T-helper 2 cell (primary cell): ENCODE results near the gene MOB1B.

ENCODE experiments used
- DNase-seq, 5 experiments: peaks; one replicate each; pipeline versions ENCODE4 v3.0.0 to v3.0.0-alpha.2; 2012 to 2022

The MOB1B gene

DNA sequence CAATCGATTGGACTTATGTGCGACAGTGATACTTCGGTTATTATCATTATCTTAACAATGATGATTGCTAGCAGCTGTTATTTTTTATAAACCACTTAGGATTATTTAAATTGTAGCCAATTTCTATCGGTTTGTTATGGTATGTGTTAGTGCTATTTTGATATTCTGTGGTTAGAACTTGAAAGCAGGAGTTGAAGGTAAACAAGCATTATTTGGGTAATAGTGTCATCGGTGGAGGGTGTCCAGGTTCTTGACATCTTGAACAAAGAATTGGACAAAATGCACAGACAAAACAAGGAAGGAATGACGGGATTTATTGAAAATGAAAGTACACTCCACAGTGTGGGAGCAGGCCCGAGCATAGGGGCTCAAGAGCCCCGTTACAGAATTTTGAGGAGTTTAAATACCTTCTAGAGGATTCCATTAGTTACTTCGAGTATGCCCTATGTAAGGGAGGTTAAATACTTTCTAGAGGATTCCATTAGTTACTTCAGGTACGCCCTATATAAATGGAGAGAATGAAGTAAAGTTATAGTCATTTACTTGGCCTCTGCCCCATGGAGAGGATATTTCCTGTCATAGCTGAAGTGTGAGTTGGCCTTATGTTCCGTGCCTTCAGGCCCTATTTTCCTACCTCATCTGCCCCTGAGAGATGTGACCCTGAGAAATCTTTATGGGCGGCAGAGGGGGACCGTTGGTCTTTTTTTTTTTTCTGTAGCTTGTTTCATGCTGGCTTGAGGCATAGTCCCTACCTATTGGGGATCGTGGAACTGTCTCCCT, 13.1 kb downstream of the MOB1B start:
- DNase-seq: no peak

DNA sequence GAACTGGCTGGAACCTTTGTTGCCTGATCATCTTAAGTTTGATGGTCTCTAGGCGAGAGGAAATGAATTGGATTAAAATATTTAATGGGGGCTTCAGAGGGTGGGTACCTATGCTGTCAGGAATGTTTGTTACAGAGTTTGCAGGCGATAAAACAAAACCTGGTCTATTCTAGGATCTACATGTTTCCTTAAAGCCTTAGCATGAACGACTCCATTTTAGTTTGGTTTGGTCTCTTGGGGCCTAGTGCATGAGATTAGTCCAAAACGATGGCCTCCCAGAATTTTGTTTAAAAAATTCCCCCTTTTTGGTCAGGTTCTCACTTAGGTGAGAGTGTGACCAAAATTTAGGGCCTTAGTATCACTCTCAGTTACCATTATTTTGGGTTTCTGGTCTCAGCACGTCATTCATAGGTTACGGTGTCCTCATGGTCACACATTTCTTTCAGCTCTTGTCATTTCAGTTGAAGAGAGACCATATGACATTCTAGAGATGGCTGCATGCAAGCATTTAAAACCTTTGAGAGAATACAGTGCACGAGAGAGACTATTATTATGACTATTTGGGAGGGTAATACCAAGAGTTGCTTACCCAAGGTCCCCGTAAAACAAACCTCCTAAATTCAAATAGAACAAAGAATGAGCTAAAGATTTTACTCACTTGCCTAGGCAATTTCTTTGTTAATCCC, 13.8 kb downstream of the MOB1B start:
- peak in 1 of 5 experiments; percentile 11 for DNase-seq

DNA sequence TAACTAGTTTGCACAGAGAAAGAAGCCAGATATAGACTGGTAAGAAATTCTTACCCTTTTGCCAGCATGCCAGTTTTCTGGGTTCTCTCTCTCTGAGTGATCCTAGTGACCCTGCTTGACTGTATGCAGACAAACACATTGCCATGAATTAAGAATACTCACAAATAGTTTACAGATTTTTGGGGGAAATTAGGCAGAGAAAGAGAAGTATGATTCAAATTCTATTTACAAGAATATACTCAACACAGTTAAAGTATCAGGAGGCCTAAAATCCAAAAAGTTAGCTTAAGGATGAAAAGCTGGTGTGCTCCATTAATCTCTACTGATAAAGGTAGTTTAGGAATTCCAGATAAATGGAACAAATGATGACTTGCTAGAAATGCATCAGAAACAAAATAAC, 18.4 kb downstream of the MOB1B start:
- no peak for DNase-seq

DNA sequence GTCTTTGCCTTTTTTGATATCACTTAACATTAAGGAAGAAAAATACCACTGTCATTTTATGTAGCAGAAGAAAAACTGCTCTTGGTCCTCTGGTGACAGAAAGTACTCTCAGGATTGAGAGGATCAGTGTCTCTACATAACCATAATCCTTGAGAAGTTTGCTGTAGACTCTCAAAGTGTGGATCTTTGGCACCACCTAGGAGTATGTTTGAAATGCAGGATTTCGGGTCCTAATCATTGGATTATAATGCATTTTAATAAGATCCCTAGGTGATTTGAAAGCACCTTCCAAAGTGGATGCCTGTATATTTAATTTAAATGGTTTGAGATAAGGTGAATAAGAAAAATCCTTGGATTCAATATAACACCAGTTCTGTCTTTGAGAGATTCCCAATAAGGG, 23.2 kb downstream of the MOB1B start:
- no peak for DNase-seq

DNA sequence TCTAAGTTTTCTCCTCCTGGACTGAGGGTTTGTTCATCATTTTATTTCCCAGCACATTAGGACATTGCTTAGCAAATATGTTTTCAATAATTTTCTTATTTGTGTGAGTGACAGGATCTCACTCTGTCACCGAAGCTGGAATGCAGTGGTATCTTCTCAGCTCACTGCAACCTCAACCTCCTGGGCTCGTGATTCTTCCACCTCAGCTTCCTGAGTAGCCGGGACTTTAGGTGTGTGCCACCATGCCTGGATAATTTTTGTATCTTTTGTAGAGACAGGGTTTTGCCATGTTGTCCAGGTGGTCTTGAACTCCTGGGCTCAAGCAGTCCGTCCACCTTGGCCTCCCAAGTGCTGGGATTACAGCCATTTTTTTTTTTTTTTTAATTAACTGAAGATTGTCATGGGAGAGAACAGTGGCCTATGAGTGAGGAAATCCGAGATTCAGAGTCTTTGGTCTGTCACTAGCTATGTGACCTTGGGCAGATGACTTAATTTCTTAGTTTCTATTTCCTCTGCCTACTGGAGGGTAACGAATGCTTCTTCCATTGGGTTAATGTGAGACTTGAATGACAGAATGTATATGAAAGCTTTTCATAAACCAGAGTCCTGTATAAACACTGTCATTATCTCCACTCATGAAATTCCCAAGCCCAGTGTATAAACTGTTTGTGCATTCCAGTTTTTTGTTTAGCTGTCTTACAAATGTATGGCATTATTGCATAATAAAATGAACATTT, 23.9 kb downstream of the MOB1B start:
- DNase-seq: peak in 1 of 5 experiments; percentile 24

DNA sequence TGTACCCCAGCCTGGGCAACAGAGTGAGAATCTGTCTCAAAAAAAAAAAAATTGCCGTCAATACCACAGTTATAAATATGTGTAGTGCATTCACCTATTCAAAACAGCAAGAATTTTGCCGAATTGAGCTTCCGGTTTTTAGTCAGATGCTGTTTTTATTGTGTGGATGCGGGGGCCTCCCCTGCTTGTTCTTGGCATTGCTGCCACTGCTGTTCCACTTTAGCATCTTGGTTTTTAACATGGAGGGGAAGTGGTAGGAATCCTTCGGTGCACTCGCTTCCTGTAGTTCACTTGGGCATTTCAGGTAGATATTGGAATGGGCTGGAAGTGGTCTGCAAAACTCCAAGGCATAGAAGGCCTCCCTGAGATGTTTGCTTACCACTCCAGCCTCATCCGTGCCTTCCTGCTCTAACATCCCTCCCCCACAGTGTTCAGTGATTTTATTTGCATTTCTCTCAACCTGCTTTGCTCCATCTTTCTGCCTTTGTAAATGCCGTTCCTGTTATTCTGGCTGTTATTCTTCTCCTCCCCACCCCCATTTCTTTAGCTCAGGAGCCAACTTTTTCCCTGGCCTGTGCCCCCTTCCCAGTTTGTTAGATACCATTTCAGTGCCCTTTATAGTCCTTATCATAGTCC, 25.5 kb downstream of the MOB1B start:
- DNase-seq: peak in 1 of 5 experiments; percentile 37

DNA sequence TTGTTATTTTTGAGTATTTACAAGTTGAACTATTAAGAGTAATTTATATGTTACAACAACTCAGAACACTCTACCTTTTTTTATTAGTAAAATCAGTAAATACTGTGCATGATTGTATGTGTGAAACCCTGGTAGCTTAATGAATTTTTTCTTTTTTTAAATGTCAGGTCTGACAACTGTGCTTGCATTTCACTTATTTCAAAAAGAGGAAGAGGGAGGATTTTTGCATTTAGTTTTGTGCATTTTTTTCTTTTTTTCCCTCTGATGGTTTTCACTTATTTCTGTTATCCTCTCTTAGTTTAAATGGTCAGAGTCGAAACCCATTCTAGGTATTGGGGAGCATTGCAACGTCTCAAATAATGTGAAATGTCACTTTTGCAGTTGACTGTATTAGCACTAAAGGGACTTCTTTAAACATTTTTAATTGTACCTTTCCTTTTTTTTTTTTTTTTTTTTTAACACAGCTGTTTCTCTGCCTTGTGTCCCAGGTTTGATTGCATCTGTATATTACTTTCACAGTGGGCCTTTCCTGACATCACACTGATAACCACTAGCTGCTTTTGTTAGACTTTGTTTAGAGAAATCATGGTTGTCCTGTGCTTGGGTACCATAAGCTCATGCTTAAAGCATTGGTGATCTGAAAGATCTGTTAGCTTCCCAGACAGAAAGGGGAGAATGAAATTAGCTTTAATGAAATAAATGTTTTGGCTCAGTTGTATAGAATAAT, 28.5 kb downstream of the MOB1B start:
- no peak for DNase-seq

DNA sequence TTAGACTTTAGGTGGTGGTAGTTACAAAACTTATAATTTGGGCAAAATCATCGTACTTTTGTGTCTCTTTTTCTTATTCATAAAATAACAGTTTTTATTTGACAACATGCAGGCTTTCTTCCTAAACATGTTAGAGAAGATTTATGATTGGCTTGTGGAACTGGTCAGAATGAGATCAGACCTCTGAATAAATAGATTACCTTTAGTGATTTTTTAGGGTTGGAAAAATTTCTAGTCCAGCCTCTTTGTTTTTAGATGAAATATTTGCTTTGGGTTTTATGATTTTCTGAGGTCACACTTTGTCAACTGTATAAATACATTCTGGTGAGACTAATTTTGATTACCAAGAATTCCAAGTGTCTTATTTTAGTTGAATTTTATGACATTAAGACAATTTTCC, 29.2 kb downstream of the MOB1B start:
- no peak for DNase-seq

DNA sequence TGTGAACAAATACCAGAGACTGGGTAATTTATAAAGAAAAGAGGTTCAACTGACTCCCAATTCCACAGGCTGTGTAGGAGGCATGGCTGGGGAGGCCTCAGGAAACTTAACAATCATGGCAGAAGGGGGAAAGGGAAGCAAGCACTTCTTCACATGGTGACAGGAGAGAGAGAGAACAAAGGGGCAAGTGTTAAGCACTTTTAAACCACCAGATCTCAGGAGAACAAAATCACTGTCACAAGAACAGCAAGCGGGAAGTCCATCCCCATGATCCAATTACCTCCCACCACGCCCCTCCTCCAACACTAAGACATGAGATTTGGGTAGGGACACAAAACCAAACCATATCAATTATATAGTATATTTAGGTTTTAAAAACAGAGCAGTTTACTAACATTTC, 30.8 kb downstream of the MOB1B start:
- DNase-seq: no peak

DNA sequence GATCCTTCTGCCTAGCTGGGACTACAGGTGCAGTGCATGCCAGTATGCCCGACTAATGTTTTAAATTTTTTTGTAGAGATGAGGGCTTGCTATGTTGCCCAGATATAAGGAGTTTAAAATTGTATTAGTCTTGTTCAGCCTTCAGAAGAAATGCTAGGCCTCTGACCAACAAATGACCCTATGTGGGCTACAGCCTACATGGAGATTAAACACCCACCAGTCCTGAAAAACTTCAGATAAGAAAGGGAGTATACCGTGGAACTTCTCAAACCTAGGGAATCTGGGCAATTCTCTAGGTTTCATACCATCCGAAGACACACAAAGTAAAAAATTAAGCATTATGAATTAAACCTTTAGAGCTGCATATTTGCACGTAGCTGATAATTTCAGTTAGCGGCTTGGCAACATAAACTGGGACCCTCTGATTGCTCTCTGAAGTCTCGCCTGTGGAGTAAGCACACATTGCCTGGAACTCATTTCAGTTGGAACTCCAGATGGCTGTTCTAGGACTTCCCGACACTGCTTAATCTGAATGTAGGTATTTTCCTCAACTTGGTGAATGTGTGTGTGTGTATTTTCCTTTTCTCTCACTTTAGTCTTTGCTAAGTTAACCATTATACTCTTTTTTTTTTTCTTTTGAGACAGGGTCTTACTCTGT, 33.0 kb downstream of the MOB1B start:
- DNase-seq: no peak

DNA sequence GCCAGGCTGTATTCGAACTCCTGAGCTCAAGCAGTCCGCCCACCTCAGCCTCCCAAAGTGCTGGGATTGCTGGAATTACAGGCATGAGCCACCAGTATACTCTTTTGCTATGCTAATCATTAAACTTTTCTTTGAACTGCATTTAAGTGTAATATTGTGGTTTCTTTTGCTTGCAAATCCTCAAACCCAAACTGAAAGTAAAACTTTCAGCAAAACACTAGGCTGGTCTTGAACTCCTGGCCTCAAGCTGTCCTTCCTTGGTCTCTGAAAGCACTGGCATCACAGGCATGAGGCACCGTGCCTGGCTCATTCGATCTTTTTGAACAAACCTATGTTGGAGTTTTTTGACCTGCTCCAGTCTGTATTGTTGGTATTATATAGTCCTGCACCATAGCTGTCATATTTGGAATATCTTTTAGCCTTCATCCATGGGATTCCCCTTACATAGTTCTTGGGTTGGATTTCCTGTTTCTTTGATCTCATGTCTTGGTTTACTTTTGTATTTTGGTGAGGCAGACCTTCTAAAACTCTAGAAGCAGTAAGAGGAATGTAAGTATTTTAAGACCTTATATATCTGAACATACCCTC, 34.1 kb downstream of the MOB1B start:
- peak in 1 of 5 experiments; percentile 25 for DNase-seq

DNA sequence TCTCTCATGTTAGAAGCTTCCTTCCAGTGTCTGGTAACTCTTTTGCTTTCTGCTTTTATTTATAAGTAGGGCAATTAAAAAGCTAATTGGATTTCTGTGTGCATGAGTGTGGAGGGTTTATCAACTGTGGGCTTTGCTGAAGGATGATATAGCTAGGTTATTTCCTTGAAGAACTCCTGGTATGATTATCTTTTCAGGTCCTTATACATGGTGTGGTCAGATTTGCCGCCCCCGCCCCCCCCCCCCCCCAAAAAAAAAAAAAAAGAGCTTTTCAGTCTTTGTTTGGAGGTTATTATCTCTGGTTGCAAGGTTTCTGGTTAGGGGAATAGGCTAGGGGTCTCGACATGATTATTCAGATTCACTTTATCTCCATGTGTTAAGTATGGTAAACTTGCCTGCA, 35.9 kb downstream of the MOB1B start:
- no peak for DNase-seq

DNA sequence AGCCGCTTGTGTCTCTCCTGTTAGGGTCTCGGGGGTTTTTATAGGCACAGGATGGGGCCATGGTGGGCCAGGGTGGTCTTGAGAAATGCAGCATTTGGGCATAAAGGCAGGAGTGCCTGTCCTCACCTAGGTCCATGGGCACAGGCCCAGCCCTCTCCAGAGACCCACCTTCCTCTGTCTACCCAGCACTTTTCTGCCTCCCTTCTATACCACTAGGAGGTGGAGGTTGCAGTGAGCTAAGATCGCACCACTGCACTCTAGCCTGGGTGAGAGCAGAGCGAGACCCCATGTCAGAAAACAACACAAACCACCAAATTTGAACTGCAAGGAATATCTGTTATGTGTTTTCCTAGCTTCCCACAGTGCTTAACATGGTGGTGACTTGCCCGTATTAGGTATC, 38.0 kb downstream of the MOB1B start:
- peak in 1 of 5 experiments; percentile 5 for DNase-seq

DNA sequence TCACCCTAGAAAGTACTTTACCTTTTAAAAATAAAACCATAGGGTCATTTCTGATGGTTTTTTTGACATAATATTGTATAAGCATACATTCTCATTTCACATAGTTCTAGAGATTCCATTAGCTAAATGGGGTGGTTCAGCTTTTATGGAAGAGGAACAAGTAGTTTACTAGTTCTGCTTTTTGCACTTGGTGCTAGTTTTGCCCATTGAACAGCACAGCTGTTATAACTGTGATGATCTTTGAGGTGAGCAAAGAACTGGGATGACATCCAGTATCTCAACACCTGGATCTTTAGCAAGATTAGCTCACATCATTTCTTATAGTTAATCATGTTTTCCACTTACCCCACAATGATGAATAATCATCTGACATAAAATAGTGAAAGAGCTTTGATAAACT, 40.9 kb downstream of the MOB1B start:
- DNase-seq: no peak

DNA sequence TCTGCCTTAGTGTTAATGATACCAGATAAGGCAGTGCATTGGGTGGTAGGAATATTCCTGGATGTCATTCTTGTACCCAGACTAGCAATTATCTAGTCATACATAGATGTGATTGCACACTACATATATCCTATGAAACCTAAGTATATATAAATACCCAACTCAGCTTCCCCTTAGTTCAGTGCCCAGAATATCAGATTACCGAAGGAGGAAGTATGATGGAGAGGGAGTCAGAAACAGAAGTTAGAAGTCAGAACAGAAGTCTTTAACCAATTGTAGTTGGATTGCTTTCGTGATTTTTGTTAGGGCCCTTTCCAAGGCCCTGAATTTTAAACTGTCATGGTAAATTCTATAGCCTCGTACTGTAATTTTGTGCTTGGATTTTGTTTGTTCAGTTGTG, 42.9 kb downstream of the MOB1B start:
- DNase-seq: no peak

DNA sequence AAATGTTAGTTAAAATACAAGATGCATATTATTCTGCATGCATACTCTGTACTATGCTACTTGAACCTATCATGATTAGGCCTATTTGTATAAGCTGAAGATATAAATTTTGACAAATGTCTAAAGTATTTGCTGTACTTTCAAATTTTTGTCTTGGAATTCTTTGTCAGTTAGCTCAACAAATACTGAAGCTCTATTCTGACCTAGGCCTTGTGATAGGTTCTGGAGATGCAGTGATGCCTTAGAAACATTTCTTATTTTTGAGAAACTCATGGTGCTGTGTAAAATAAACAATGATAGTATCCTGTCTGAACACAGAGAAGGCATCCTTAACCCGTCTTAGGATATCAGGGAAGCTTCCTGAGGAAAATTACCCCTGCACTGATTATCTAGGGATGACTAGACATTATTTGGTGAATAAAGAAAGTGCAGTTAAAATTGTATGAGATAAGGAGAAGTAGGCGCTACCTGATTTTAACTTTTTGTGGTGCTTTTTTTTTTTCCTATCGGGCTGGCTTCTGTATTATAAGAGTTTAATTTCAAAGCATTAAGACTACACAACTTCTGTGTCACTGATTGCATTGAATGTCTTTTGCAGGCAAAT, 43.4 kb downstream of the MOB1B start:
- DNase-seq: no peak

DNA sequence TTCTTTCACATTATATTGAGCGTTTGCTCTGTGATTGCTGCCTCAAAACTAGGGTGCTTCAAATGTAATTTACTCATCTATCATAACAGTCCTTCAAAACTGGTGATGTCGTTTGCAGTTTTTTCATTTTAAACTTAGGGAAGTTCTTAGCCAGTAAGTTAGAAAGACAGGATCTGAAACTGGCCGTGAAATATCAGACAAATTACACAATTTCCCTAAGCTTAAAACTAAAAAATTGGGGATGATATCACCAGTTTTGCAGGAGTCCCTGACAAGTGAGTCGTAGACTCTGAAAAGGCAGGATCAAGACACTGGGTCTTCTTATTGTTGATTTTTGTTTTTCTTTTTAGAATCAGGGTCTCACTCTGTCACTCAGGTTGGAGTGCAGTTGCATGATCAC, 44.8 kb downstream of the MOB1B start:
- no peak for DNase-seq

DNA sequence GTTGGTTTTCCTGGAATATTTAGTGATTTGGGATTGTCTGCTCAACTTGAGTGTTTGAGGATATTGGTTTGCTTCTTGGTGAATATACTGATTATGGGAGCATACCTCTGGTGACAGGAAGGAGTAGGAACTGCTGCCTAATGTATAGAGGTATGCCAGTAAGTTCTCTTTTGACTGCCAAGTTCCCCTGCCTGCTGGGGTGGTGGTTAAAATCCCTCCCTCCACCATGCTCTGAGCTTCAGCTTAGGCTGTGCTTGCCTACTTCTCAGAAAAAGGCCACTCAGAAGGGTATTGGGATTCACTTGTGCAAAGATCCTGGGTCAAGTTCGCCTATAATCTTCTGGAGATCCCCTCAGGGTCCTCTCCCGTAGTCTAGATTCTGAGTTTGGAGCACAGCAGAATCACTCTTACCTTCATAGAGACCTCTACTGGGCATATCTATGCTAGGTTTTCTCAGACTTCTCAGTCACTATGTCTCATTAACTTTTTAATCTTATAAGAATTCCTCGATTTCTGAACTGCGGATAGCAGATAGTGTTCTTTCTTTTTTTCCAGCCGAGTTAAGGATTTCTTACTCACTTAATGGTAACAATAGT, 46.6 kb downstream of the MOB1B start:
- DNase-seq: no peak

DNA sequence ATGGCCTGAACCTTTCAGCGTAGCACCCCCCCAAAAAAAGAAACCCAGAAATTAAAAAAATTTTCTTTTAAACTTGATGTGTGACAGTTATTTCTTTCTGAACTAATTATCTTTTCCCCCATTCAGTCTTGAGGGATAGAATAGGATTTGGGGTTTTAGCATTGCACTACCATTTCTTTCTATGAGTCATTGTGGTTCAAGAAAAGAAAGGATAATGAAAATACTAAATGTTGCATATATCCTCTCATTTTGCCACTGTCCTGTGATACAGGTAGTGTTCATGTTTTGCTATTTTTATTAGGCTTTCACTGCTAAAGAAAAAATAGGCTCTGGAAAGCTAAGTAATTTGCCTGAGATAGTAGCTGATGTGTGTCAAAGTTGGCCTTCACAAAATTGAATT, 51.9 kb downstream of the MOB1B start:
- no peak for DNase-seq

DNA sequence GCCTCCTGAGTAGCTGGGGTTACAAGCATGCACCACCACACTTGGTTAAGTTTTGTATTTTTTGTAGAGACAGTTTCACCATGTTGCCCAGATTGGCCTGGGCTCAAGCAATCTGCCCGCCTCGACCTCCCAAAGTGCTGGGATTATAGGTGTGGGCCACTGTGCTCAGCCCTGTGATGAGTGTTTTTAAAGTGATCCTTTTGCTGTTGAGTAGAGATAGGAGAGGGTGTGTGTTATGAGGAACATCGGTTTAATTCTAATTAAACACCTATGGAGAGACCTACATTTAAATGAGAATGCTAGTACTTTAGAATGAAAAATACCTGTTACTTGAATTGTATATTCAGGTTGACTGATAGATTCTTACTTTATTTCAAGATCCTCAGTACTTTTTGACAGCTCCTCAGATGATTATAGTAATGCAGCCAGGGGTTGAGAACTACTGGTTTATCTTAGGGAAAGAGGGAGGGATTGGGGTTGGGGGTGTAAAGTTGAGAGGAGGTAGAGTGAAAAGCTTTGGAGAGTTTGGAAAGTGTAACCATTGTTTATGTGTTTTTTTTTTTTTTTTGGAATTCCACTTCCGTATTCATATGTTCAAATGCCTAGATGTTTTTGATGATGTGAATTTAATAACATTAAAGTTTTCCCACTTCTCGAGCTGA, 54.5 kb downstream of the MOB1B start:
- DNase-seq: no peak
